IMR-90 (cell line): ENCODE data around the gene CFAP45. TPM values are rescaled to one million over a fixed set of nuclear protein-coding genes. Genes with fewer than 3 reads are reported as not detected.

Experiments
- ATAC-seq: fragments of 200-7000 bp; cut with Tn5 transposase; 2 replicates; pipeline ENCODE4 v1.9.1; 2020; ENCODE audit warnings: low read depth, mild to moderate bottlenecking, moderate library complexity
- BruUV-seq: library from RNA; stranded (reverse); fragments of 400-500 nt; replicated peaks from 2 replicates; lab custom pipeline; 2021; lab: Mats Ljungman, UMichigan
- CTCF ChIA-PET: fragments of 300-600 bp; formaldehyde crosslinking; extraction: SDS; loops from one replicate; lab custom pipeline; 2021; ENCODE audit warnings: antibody characterized with exemption; lab: Yijun Ruan, JAX
- POLR2A ChIA-PET: fragments of 300-600 bp; sonication (Branson Sonifier 250); formaldehyde crosslinking; loops from one replicate; lab custom pipeline; 2022; ENCODE audit warnings: antibody characterized with exemption; ENCODE audit not compliant: unreplicated experiment; lab: Charles Lee
- DNase-seq: peaks from one replicate; pipeline ENCODE4 v3.0.0; 2013
- H2AFZ ChIP-seq: replicated peaks from 2 replicates; pipeline ENCODE3; 2013; ENCODE audit warnings: low read length, mild to moderate bottlenecking; ENCODE audit not compliant: poor library complexity
- H2AK5ac ChIP-seq: 2 replicates; pipeline ENCODE4 v1.6.1; 2013; ENCODE audit warnings: low read depth, low read length, inconsistent platforms
- H2AK9ac ChIP-seq: replicated peaks from 2 replicates; pipeline ENCODE3; 2013; ENCODE audit warnings: mild to moderate bottlenecking, low read depth, low read length, moderate library complexity; ENCODE audit not compliant: poor library complexity
- H2BK120ac ChIP-seq: 2 replicates; pipeline ENCODE4 v1.6.1; 2013; ENCODE audit warnings: low read depth, low read length, inconsistent platforms
- H2BK15ac ChIP-seq: 3 replicates; pipeline ENCODE4 v1.6.1; 2013; ENCODE audit warnings: low read depth, low read length, inconsistent platforms
- H2BK20ac ChIP-seq: 2 replicates; pipeline ENCODE4 v1.6.1; 2013; ENCODE audit warnings: low read depth, mild to moderate bottlenecking, inconsistent platforms, low read length, moderate library complexity
- H2BK5ac ChIP-seq: 2 replicates; pipeline ENCODE4 v1.6.1; 2013; ENCODE audit warnings: mild to moderate bottlenecking, low read depth, low read length, inconsistent platforms; ENCODE audit not compliant: poor library complexity, severe bottlenecking
- H3K14ac ChIP-seq: replicated peaks from 2 replicates; pipeline ENCODE4 v1.6.1; 2013; ENCODE audit warnings: low read depth, low read length, inconsistent platforms
- H3K18ac ChIP-seq: 2 replicates; pipeline ENCODE4 v1.6.1; 2013; ENCODE audit warnings: low read depth, low read length, control low read depth
- H3K23ac ChIP-seq: 2 replicates; pipeline ENCODE4 v1.6.1; 2013; ENCODE audit warnings: low read depth, low read length, inconsistent platforms
- H3K27ac ChIP-seq: 2 replicates; pipeline ENCODE4 v1.5.1; 2013; ENCODE audit warnings: mild to moderate bottlenecking, control low read depth, low read length; ENCODE audit not compliant: insufficient read depth
- H3K27me3 ChIP-seq: 2 replicates; pipeline ENCODE4 v1.6.1; 2013; ENCODE audit warnings: low read length; ENCODE audit not compliant: control insufficient read depth, insufficient read depth
- H3K36me3 ChIP-seq: 2 replicates; pipeline ENCODE4 v1.6.1; 2013; ENCODE audit warnings: low read length, mixed read lengths; ENCODE audit not compliant: control insufficient read depth, insufficient read depth
- H3K4ac ChIP-seq: 2 replicates; pipeline ENCODE4 v1.6.1; 2013; ENCODE audit warnings: low read depth, low read length, inconsistent platforms
- H3K4me1 ChIP-seq: 2 replicates; pipeline ENCODE4 v1.6.1; 2013; ENCODE audit warnings: low read length, mixed read lengths; ENCODE audit not compliant: control insufficient read depth, insufficient read depth
- H3K4me2 ChIP-seq: 2 replicates; pipeline ENCODE4 v1.6.1; 2013; ENCODE audit warnings: low read depth, mild to moderate bottlenecking, control low read depth, low read length, moderate library complexity
- H3K4me3 ChIP-seq: 2 replicates; pipeline ENCODE4 v1.5.1; 2013; ENCODE audit warnings: low read depth, mild to moderate bottlenecking, control low read depth, low read length, moderate library complexity; ENCODE audit not compliant: insufficient read depth
- H3K56ac ChIP-seq: 2 replicates; pipeline ENCODE4 v1.6.1; 2013; ENCODE audit warnings: low read length, inconsistent platforms; ENCODE audit not compliant: insufficient read depth; ENCODE audit errors: extremely low read depth
- H3K79me1 ChIP-seq, 2 experiments: 2 replicates each; pipeline ENCODE4 v1.6.1; 2013; ENCODE audit warnings: low read length in 2 of 2, inconsistent platforms in 1 of 2, low read depth in 1 of 2
- H3K9ac ChIP-seq: 2 replicates; pipeline ENCODE4 v1.6.1; 2013; ENCODE audit warnings: low read depth, low read length, control low read depth
- H3K9me1 ChIP-seq: 2 replicates; pipeline ENCODE4 v1.6.1; 2013; ENCODE audit warnings: low read length, inconsistent platforms; ENCODE audit not compliant: insufficient read depth
- H3K9me3 ChIP-seq: 2 replicates; pipeline ENCODE4 v1.6.1; 2013; ENCODE audit warnings: low read length; ENCODE audit not compliant: control insufficient read depth, insufficient read depth
- H4K20me1 ChIP-seq: 2 replicates; pipeline ENCODE4 v1.6.1; 2013; ENCODE audit warnings: low read length, inconsistent platforms; ENCODE audit not compliant: insufficient read depth
- H4K5ac ChIP-seq: 2 replicates; pipeline ENCODE4 v1.6.1; 2013; ENCODE audit warnings: mild to moderate bottlenecking, low read depth, low read length, control low read depth
- H4K8ac ChIP-seq, 2 experiments: 2 replicates each; pipeline ENCODE4 v1.6.1; 2013; ENCODE audit warnings: low read depth in 2 of 2, low read length in 2 of 2, control low read depth in 1 of 2, inconsistent platforms in 1 of 2
- H4K91ac ChIP-seq: 2 replicates; pipeline ENCODE4 v1.6.1; 2013; ENCODE audit warnings: low read depth, low read length, inconsistent platforms; ENCODE audit not compliant: insufficient read depth
- BHLHE40 ChIP-seq: fragments of 150-350 bp; IDR thresholded peaks from 2 replicates; pipeline ENCODE4 v1.6.1; 2016; ENCODE audit warnings: mild to moderate bottlenecking, low read depth, low read length
- CEBPB ChIP-seq: IDR thresholded peaks from 2 replicates; pipeline ENCODE4 v1.6.1; 2012; ENCODE audit warnings: low read depth, low read length, improper control_type of control experiment
- CHD1 ChIP-seq: IDR thresholded peaks from 2 replicates; pipeline ENCODE4 v1.6.1; 2012; ENCODE audit warnings: low read depth, low read length, improper control_type of control experiment
- FOS ChIP-seq: fragments of 150-350 bp; IDR thresholded peaks from 2 replicates; pipeline ENCODE4 v1.6.1; 2016; ENCODE audit warnings: low read depth, low read length
- MAFK ChIP-seq: IDR thresholded peaks from 2 replicates; pipeline ENCODE4 v1.6.1; 2012; ENCODE audit warnings: low read depth, low read length, improper control_type of control experiment
- MAZ ChIP-seq: IDR thresholded peaks from 2 replicates; pipeline ENCODE4 v1.6.1; 2012; ENCODE audit warnings: low read depth, mild to moderate bottlenecking, low read length, improper control_type of control experiment, moderate library complexity, borderline replicate concordance
- MXI1 ChIP-seq: IDR thresholded peaks from 2 replicates; pipeline ENCODE4 v1.6.1; 2012; ENCODE audit warnings: low read depth, mild to moderate bottlenecking, low read length, moderate library complexity, borderline replicate concordance
- NFE2L2 ChIP-seq: fragments of 150-350 bp; IDR thresholded peaks from 2 replicates; pipeline ENCODE4 v1.6.1; 2016; ENCODE audit warnings: low read depth, mild to moderate bottlenecking, low read length
- POLR2A ChIP-seq: IDR thresholded peaks from 2 replicates; pipeline ENCODE4 v1.6.1; 2012; ENCODE audit warnings: mild to moderate bottlenecking, low read depth, low read length
- RCOR1 ChIP-seq: IDR thresholded peaks from 2 replicates; pipeline ENCODE4 v1.6.1; 2012; ENCODE audit warnings: mild to moderate bottlenecking, low read length, improper control_type of control experiment; ENCODE audit not compliant: insufficient replicate concordance
- RFX5 ChIP-seq: IDR thresholded peaks from 2 replicates; pipeline ENCODE4 v1.8.0; 2012; ENCODE audit warnings: low read depth, mild to moderate bottlenecking, low read length, moderate library complexity
- SMC3 ChIP-seq: fragments of 150-350 bp; IDR thresholded peaks from 2 replicates; pipeline ENCODE4 v1.6.1; 2016; ENCODE audit warnings: low read depth, mild to moderate bottlenecking, antibody characterized with exemption, low read length, moderate library complexity
- WGBS, 2 experiments: methylation state at CpG; one replicate each; pipeline versions ENCODE4 v1.1.5 to v1.1.7; 2013; ENCODE audit warnings: missing lambda C conversion rate in 2 of 2; ENCODE audit not compliant: insufficient read length in 1 of 2; ENCODE audit errors: extremely low coverage in 2 of 2; 5-methylcytosine and 5-hydroxymethylcytosine counted together
- dilution Hi-C: fragments of 300-500 bp; cut with HindIII; formaldehyde crosslinking; loops from one replicate; pipeline ENCODE4 v1.14.3; 2018; ENCODE audit warnings: low sequenced_read_pairs; ENCODE audit not compliant: unreplicated experiment
- in situ Hi-C: fragments of 300-500 bp; cut with MboI; formaldehyde crosslinking; loops from 3 replicates; pipeline ENCODE4 v1.14.3; 2019; ENCODE audit warnings: low sequenced_read_pairs, inconsistent platforms, mixed read lengths
- intact Hi-C: fragments of 100-400 bp; cut with micrococcal nuclease; formaldehyde crosslinking; loops from 2 replicates; pipeline ENCODE4 v1.10.0; 2022
- polyA plus RNA-seq, 3 experiments: library from polyadenylated mRNA; depleted of rRNA; stranded (reverse); fragments of >200 nt; gene quantifications; 2 replicates each; pipeline ENCODE4 v1.2.3, GENCODE V29; 2012; ENCODE audit warnings: low replicate concordance in 1 of 3
- total RNA-seq: library from RNA; depleted of rRNA; stranded (reverse); fragments of >200 nt; gene quantifications from 2 replicates; pipeline ENCODE4 v1.2.3, GENCODE V29; 2012
- TF ChIP-seq, protein P1 (sequence below): fragments of 150-350 bp; IDR thresholded peaks from 2 replicates; pipeline ENCODE4 v1.6.1; 2017; ENCODE audit warnings: mild to moderate bottlenecking, antibody characterized with exemption, low read length, low read depth
- TF ChIP-seq, protein P2 (sequence below): fragments of 150-350 bp; IDR thresholded peaks from 2 replicates; pipeline ENCODE4 v1.6.1; 2016; ENCODE audit warnings: low read depth, mild to moderate bottlenecking, low read length, moderate library complexity, borderline replicate concordance
- TF ChIP-seq, protein P3 (sequence below): conservative IDR thresholded peaks from 2 replicates; pipeline ENCODE4 v1.5.1; 2012; ENCODE audit warnings: mild to moderate bottlenecking, low read depth, low read length, improper control_type of control experiment

The CFAP45 gene
- total and polyA plus RNA-seq, 2 of the 4 experiments (the other 2 are of a cell fraction) = 0.51 to 0.72 TPM

DNA sequence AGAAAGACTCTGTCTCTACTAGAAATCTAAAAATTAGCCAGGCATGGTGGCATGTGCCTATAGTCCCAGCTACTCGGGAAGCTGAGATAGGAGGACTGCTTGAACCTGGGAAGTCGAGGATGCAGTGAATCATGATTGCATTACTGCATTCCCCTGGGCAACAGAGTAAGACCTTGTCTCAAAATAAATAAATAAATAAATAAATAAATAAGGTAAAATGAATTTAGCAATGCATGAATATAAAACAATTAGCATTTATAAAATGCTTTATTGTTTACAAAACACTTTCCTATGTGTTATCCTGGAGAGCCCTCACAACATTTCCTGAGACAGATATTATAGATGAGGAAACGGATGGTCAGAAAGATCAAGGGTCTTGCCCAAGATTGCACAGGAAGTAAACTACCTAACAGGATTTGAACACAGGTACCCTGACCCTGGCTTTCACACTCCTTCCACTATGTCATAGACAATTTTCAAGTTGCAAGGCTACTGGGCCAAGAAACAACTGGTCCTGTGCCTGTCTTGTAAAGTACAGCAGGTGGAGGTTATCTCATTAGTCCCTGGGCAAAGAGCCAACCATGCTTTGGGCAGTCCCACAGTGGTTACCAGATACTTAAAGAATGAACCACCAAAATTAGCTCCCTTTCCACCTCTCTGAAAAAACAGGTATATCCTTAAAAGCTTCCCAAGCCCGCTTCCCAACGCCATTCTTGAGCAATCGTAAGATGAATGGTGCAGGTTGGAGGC is 22.1 kb downstream of the CFAP45 start:
- no peaks in the 10 kb centered on the region for H3K9me3 ChIP-seq
- H3K4me1 ChIP-seq = peaks cover 15% of the 10 kb centered on the region
- H2BK5ac ChIP-seq = no peak overlapping the region
- no peak overlapping the region for H2AK9ac ChIP-seq
- H3K23ac ChIP-seq = no peak overlapping the region
- no peak overlapping the region for H3K18ac ChIP-seq
- no peak overlapping the region for H2BK120ac ChIP-seq
- H3K14ac ChIP-seq = no peak overlapping the region
- H2BK15ac ChIP-seq = no peak overlapping the region
- ChIA-PET POLR2A (no interaction called here), CTCF (no interaction called here)
- H3K9ac ChIP-seq = no peak overlapping the region
- H2BK20ac ChIP-seq = no peak overlapping the region
- ATAC-seq (no peak), DNase-seq (no peak)
- BruUV-seq = no TSS peak
- no peak overlapping the region for H4K8ac ChIP-seq
- intact Hi-C loops = no loop called here
- no peak overlapping the region for H3K56ac ChIP-seq
- no peak overlapping the region for H3K27ac ChIP-seq
- in situ Hi-C loops = loop anchor here (25.0 kb wide), 1 partner anchor 666 kb away; the partner anchor contains the start of gene ACKR1
- H3K79me1 ChIP-seq = no peaks in the 10 kb centered on the region
- H3K36me3 ChIP-seq = no peaks in the 10 kb centered on the region
- H3K4me3 ChIP-seq = no peak overlapping the region
- H2AFZ ChIP-seq = no peak overlapping the region
- H4K20me1 ChIP-seq = no peaks in the 10 kb centered on the region
- H2AK5ac ChIP-seq = no peak overlapping the region
- H3K4me2 ChIP-seq = no peak overlapping the region
- dilution Hi-C loops = loop anchor here (25.0 kb wide), 1 partner anchor 91 kb away; the partner anchor contains the start of gene DUSP23
- WGBS, 2 experiments = no CpG with 5 or more reads among the region's 6 CpGs
- H4K5ac ChIP-seq = no peak overlapping the region
- H3K9me1 ChIP-seq = peaks cover 17% of the 10 kb centered on the region
- H3K27me3 ChIP-seq = no peaks in the 10 kb centered on the region
- no peak overlapping the region for H3K4ac ChIP-seq
- no peak overlapping the region for H4K91ac ChIP-seq
- TF ChIP-seq, protein P1, sequence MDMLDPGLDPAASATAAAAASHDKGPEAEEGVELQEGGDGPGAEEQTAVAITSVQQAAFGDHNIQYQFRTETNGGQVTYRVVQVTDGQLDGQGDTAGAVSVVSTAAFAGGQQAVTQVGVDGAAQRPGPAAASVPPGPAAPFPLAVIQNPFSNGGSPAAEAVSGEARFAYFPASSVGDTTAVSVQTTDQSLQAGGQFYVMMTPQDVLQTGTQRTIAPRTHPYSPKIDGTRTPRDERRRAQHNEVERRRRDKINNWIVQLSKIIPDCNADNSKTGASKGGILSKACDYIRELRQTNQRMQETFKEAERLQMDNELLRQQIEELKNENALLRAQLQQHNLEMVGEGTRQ = no peak
- no peak for TF ChIP-seq MAZ
- TF ChIP-seq MXI1 = no peak
- no peak for TF ChIP-seq POLR2A
- TF ChIP-seq, protein P2, sequence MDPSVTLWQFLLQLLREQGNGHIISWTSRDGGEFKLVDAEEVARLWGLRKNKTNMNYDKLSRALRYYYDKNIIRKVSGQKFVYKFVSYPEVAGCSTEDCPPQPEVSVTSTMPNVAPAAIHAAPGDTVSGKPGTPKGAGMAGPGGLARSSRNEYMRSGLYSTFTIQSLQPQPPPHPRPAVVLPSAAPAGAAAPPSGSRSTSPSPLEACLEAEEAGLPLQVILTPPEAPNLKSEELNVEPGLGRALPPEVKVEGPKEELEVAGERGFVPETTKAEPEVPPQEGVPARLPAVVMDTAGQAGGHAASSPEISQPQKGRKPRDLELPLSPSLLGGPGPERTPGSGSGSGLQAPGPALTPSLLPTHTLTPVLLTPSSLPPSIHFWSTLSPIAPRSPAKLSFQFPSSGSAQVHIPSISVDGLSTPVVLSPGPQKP = no peak
- no peak for TF ChIP-seq RFX5
- TF ChIP-seq BHLHE40 = no peak
- TF ChIP-seq NFE2L2 = no peak
- no peak for TF ChIP-seq RCOR1
- TF ChIP-seq MAFK = no peak
- TF ChIP-seq CHD1 = no peak
- TF ChIP-seq, protein P3, sequence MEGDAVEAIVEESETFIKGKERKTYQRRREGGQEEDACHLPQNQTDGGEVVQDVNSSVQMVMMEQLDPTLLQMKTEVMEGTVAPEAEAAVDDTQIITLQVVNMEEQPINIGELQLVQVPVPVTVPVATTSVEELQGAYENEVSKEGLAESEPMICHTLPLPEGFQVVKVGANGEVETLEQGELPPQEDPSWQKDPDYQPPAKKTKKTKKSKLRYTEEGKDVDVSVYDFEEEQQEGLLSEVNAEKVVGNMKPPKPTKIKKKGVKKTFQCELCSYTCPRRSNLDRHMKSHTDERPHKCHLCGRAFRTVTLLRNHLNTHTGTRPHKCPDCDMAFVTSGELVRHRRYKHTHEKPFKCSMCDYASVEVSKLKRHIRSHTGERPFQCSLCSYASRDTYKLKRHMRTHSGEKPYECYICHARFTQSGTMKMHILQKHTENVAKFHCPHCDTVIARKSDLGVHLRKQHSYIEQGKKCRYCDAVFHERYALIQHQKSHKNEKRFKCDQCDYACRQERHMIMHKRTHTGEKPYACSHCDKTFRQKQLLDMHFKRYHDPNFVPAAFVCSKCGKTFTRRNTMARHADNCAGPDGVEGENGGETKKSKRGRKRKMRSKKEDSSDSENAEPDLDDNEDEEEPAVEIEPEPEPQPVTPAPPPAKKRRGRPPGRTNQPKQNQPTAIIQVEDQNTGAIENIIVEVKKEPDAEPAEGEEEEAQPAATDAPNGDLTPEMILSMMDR = no peak
- TF ChIP-seq FOS = no peak
- no peak for TF ChIP-seq SMC3
- no peak for TF ChIP-seq CEBPB
